ENCODE measurements around the gene OLFML2A. TPM values are rescaled to one million over a fixed set of nuclear protein-coding genes. Genes with fewer than 3 reads are reported as not detected.

OLFML2A gene
- polyA plus RNA-seq, 6 donors from 2014 or later = 0.09 to 0.39 (median 0.16) TPM; not detected in 1

Other genes with a start within 250 kb of the OLFML2A start
- gene NR6A1, start 5.8 kb upstream of the OLFML2A start, polyA plus RNA-seq (ENCODE audit: low read depth in 6 of 6) = under 1 TPM in 2 of 6 donors, not detected in 4; 0.08 to 0.11 TPM
- not detected for gene WDR38, start 76.3 kb downstream of the OLFML2A start, polyA plus RNA-seq (ENCODE audit: low read depth in 6 of 6)
- gene RPL35, start 84.8 kb downstream of the OLFML2A start, polyA plus RNA-seq (ENCODE audit: low read depth in 6 of 6) = 1,000 to 10,000 TPM; 1,156 to 2,054 (median 1,907) TPM
- gene ARPC5L, start 85.0 kb downstream of the OLFML2A start, polyA plus RNA-seq (ENCODE audit: low read depth in 6 of 6) = 10 to 100 TPM; 44.1 to 71.6 (median 58.0) TPM
- gene GOLGA1, start 163.9 kb downstream of the OLFML2A start, polyA plus RNA-seq (ENCODE audit: low read depth in 6 of 6) = 1 to 10 TPM; 4.0 to 9.5 (median 6.1) TPM